Neutrophil (primary cell): ENCODE results near the gene ARHGAP25.

Experiments used
- H3K27ac ChIP-seq: fragments of 200-600 bp; sonication (generic); 2 replicates; pipeline ENCODE4 v1.5.1; 2016; ENCODE audit warnings: mild to moderate bottlenecking, moderate library complexity
- H3K27me3 ChIP-seq: fragments of 200-600 bp; sonication (generic); 2 replicates; pipeline ENCODE4 v1.6.0; 2016; ENCODE audit warnings: mild to moderate bottlenecking
- H3K36me3 ChIP-seq: fragments of 200-600 bp; sonication (generic); 2 replicates; pipeline ENCODE4 v1.5.1; 2017
- H3K4me1 ChIP-seq, 2 experiments: fragments of 200-600 bp in 1 of 2; sonication (generic) in 1 of 2; 1 replicate in 1 of 2; 2 replicates in 1 of 2; pipeline versions ENCODE4 v1.5.1 to v1.6.1; 2013 to 2016; ENCODE audit warnings: low read depth in 1 of 2, low read length in 1 of 2, mild to moderate bottlenecking in 1 of 2, moderate library complexity in 1 of 2; ENCODE audit not compliant: control insufficient read depth in 1 of 2, insufficient read depth in 1 of 2
- H3K4me3 ChIP-seq, 2 experiments: fragments of 200-600 bp in 1 of 2; sonication (generic) in 1 of 2; 1 replicate in 1 of 2; 2 replicates in 1 of 2; pipeline ENCODE4 v1.5.1; 2013 to 2016; ENCODE audit warnings: low read depth in 1 of 2, low read length in 1 of 2, mild to moderate bottlenecking in 1 of 2, moderate library complexity in 1 of 2
- H3K9me3 ChIP-seq: fragments of 200-600 bp; sonication (generic); 2 replicates; pipeline ENCODE4 v1.5.1; 2016
- CTCF ChIP-seq: fragments of 200-600 bp; sonication (generic); IDR thresholded peaks from 2 replicates; pipeline ENCODE4 v1.5.1; 2016; ENCODE audit warnings: antibody characterized with exemption

The ARHGAP25 gene

DNA sequence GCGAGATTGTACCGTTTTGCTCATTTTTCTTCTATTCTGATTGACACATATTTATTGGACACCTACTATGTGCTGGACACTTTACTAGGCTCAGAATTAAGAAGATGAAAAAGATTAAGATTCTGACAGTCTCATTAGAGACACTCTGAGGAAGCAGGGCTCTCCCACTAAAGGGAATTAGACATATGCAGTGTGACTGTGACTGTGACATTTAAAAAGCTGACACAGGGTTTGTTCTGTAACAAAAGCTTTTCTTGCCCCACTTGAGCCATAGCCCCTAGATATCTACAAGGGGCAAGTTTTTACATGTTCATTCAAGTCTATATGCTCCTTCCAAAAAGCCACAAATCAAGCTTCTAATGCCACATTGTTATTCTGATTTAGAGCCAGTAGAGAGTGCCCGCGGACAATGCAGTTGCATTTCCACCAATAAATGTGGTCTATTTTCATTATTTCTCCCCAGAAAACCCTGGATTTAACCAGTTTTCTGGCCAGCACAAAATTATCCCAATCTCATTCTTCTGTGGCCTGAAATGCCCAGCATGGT lies 9.8 kb downstream of the ARHGAP25 start:
- Histone ChIP-seq H3K4me1 (peaks cover 74 to 79% of the 10 kb centered on the region in 2 experiments), H3K27ac (peak overlapping the region; percentile 91), H3K27me3 (no peaks in the 10 kb centered on the region), H3K9me3 (no peaks in the 10 kb centered on the region), H3K4me3 (no peak overlapping the region), H3K36me3 (no peaks in the 10 kb centered on the region)
- no peak for TF ChIP-seq CTCF

DNA sequence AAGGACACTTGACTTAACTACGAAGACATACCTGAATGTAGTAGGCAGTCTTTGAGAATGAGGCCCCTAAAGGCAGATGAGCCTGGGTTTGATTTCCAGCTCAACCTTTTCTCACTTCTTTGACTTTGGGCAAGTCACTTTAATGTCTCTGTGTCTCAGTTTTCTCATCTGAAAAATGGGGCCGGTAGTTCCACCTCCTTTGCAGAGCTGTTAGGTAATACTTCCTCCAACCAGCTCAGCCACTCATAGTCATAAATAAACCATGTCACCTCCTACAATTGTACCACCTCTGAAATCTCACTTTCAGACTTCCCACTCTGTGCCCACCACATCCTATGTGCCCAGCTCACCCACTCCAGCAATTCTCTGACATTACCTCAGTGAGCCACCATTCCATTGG lies 10.4 kb downstream of the ARHGAP25 start:
- Histone ChIP-seq H3K27me3 (no peaks in the 10 kb centered on the region), H3K27ac (peak overlapping the region; percentile 91), H3K4me3 (no peak overlapping the region), H3K9me3 (no peaks in the 10 kb centered on the region), H3K4me1 (peaks cover 70 to 76% of the 10 kb centered on the region in 2 experiments), H3K36me3 (no peaks in the 10 kb centered on the region)
- TF ChIP-seq CTCF: no peak

- Histone ChIP-seq H3K4me1 (peaks cover 58 to 64% of the 10 kb centered on the region in 2 experiments), H3K9me3 (no peaks in the 10 kb centered on the region), H3K27ac (peak overlapping the region; percentile 91), H3K27me3 (no peaks in the 10 kb centered on the region), H3K36me3 (no peaks in the 10 kb centered on the region), H3K4me3 (no peak overlapping the region)
- no peak for TF ChIP-seq CTCF
These were observed 11.8 kb downstream of the ARHGAP25 start for GRCh38 chr2:68746408-68746807.

DNA sequence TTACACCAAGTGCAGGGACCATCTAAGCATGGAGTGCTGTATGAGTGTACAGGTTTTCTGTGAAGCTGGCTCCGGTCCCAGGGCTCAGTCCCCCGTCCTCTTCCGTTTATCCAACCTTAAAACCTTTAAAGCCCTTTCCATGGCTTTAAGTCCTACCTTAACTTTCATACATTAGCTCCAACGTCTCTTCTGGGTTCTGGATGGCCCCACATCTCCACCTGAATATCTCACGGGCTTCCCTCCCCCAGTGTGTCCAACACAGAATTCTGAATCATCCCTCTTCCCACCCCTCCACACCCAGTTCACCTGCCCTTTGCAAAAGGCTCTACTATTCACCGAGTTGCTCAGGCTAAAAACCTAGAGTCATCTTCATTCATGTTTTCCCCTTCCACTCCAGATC lies 12.8 kb downstream of the ARHGAP25 start:
- Histone ChIP-seq H3K9me3 (no peaks in the 10 kb centered on the region), H3K36me3 (no peaks in the 10 kb centered on the region), H3K27me3 (no peaks in the 10 kb centered on the region), H3K27ac (peak overlapping the region; percentile 58), H3K4me1 (peaks cover 58 to 64% of the 10 kb centered on the region in 2 experiments), H3K4me3 (no peak overlapping the region)
- TF ChIP-seq CTCF: no peak

GRCh38 chr2:68747900-68748299 lies 13.3 kb downstream of the ARHGAP25 start:
- H3K4me1 ChIP-seq: peaks cover 58 to 64% of the 10 kb centered on the region in 2 experiments
- TF ChIP-seq CTCF: no peak
- peak overlapping the region; percentile 58 for H3K27ac ChIP-seq
- no peaks in the 10 kb centered on the region for H3K36me3 ChIP-seq
- no peaks in the 10 kb centered on the region for H3K9me3 ChIP-seq
- no peak overlapping the region for H3K4me3 ChIP-seq
- no peaks in the 10 kb centered on the region for H3K27me3 ChIP-seq
